Pancreas (tissue), 10 donors: Measurements from ENCODE around the gene FGB. TPM values are rescaled to one million over a fixed set of nuclear protein-coding genes. Genes with fewer than 3 reads are reported as not detected.

Source experiments
- ATAC-seq, 4 donors: fragments of 200-7000 bp; cut with Tn5 transposase; one replicate each; pipeline versions ENCODE4 v1.8.0 to v1.9.1; 2020; ENCODE audit warnings: mild to moderate bottlenecking in 4 of 4, moderate library complexity in 4 of 4
- DNase-seq, 6 donors: peaks; one replicate each; pipeline ENCODE4 v3.0.0-alpha.2; 2020
- FAIRE-seq: peaks from 2 replicates; lab custom pipeline; 2012; peaks lifted over from hg19 to GRCh38; lab: Jason Lieb, UNC
- H3K27ac ChIP-seq, 4 donors: fragments of 200-600 bp; sonication (generic); 1 replicate in 3 of 4; 2 replicates in 1 of 4; pipeline versions ENCODE4 v1.5.0 to v1.8.0; 2020
- H3K27me3 ChIP-seq, 4 donors: fragments of 200-600 bp; one replicate each; pipeline ENCODE4 v1.8.0; 2021
- H3K36me3 ChIP-seq, 3 donors: fragments of 200-600 bp; sonication (generic) in 1 of 3; one replicate each; pipeline versions ENCODE4 v1.5.0 to v1.8.0; 2020 to 2021
- H3K4me1 ChIP-seq, 3 donors: fragments of 200-600 bp; one replicate each; pipeline ENCODE4 v1.8.0; 2021
- H3K4me3 ChIP-seq, 4 donors: fragments of 200-600 bp; sonication (generic) in 2 of 4; one replicate each; pipeline versions ENCODE4 v1.5.0 to v1.8.0; 2020 to 2021
- H3K9me3 ChIP-seq, 4 donors: fragments of 200-600 bp; one replicate each; pipeline ENCODE4 v1.8.0; 2021
- WGBS, 2 donors: extraction: QIAGEN DNeasy Blood & Tissue Kit; methylation state at CpG; one replicate each; pipeline ENCODE4 v1.1.7; 2013; 5-methylcytosine and 5-hydroxymethylcytosine counted together
- intact Hi-C, 3 donors: fragments of 100-400 bp; cut with DNase I; formaldehyde crosslinking; loops; one replicate each; pipeline versions ENCODE4 v1.11.1 to v1.14.2; 2022
- polyA plus RNA-seq, 2 donors: library from polyadenylated mRNA; stranded (reverse); fragments of 200-250 nt; gene quantifications; one replicate each; pipeline ENCODE4 v1.2.3, GENCODE V29; 2013
- total RNA-seq, 6 donors: library from RNA; stranded (reverse); fragmentation: NEBNext Ultra II Directional in 4 of 6; extraction: Animal tissue kit (Norgen Biotek cat#: 25700) in 4 of 6; gene quantifications; one replicate each; pipeline versions ENCODE4 v1.2.1 to v1.2.4, GENCODE V29; 2021 to 2023
- TF ChIP-seq, protein P1 (sequence below), 4 donors: fragments of 200-600 bp; sonication (generic) in 3 of 4; IDR thresholded peaks; one replicate each; pipeline versions ENCODE4 v1.5.0 to v1.8.0; 2021; ENCODE audit warnings: antibody characterized with exemption in 4 of 4
- donor health status: healthy with polysubstance abuse.
- donor health status: DM: no; HTN: no; CAD: no; lungs with moderate emphysema.
- donor health status: DM: no; HTN: no; CAD: no.
- donor health status: control.
- donor health status: control.
- donor health status: Bipolar disorder and iron deficiency.
- donor health status: DM: yes; HTN: yes; CAD: no.
- donor health status: DM: no; HTN: no; CAD: no.
- donor health status: DM: no; HTN: no; CAD: no.
- donor health status: DM: yes; HTN: yes; CAD: no.

The FGB gene
- total RNA-seq, result 1 to 10 TPM in 2 of 6 donors, under 1 TPM in 2, not detected in 2; 0.20 to 6.6 (median 1.5) TPM
- polyA plus RNA-seq, result 1 to 10 TPM in 1 of 2 donors, under 1 TPM in 1; 0.59 to 1.6 TPM

- DNase-seq (no peak), ATAC-seq (no peak), FAIRE-seq (no peak)
- 66 to 71% methylated on average over 2 of the region's 2 CpGs for WGBS, 2 donors
- Histone ChIP-seq H3K36me3 (no peaks in the 10 kb centered on the region), H3K27ac (no peak within 1 kb of the TSS), H3K4me1 (peaks cover 0 to 5% (median 0%) of the 10 kb centered on the region in 3 donors), H3K27me3 (no peaks in the 10 kb centered on the region), H3K4me3 (no peak within 1 kb of the TSS), H3K9me3 (no peaks in the 10 kb centered on the region)
- intact Hi-C loops, result no loop called here
- TF ChIP-seq, protein P1, sequence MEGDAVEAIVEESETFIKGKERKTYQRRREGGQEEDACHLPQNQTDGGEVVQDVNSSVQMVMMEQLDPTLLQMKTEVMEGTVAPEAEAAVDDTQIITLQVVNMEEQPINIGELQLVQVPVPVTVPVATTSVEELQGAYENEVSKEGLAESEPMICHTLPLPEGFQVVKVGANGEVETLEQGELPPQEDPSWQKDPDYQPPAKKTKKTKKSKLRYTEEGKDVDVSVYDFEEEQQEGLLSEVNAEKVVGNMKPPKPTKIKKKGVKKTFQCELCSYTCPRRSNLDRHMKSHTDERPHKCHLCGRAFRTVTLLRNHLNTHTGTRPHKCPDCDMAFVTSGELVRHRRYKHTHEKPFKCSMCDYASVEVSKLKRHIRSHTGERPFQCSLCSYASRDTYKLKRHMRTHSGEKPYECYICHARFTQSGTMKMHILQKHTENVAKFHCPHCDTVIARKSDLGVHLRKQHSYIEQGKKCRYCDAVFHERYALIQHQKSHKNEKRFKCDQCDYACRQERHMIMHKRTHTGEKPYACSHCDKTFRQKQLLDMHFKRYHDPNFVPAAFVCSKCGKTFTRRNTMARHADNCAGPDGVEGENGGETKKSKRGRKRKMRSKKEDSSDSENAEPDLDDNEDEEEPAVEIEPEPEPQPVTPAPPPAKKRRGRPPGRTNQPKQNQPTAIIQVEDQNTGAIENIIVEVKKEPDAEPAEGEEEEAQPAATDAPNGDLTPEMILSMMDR (IDR thresholded peaks at IDR 0.05), result no peak
Observed at GRCh38 chr4:154562697-154563254, at the start of gene FGB. TSS of gene FGB (plus strand) at chr4:154563011. CDS start at chr4:154563019, 8 bp downstream.

DNA sequence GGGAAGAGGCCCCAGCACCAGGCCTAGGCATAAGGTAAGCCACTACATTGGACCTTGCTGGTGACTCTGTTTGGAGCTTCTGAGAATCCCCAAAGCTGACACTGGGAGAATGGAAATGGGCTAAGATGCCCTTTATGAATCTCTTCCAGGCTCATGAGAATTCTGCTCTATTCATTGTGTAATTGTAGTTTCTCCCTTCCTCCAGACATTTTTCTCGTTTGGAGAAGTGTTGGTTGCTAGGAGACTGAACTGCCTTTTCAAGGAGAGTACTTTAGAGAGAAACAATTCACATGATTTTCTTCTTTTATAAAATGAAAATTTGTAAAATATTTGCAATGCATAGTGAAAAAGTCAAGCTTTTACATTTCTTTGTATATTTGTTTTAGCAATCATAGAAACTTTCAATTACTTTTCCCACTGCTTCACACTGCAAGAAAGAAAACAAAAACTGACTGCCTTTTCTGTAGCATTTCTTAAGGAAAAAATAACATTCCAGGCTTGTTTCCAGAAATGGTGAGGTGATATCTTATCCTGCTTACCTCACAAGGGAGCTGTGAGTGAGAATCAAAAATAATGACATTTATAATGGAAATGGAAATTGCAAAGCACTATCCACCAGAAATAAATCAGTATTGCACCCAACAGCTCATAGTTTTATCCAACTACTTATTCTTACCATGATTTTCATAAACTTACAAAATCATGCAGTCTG is 46.3 kb upstream of the FGB start:
- no peak for FAIRE-seq
- Histone ChIP-seq H3K36me3 (no peaks in the 10 kb centered on the region), H3K27ac (no peak overlapping the region), H3K27me3 (no peaks in the 10 kb centered on the region), H3K4me3 (no peak overlapping the region), H3K4me1 (no peaks in the 10 kb centered on the region), H3K9me3 (no peaks in the 10 kb centered on the region)
- ATAC-seq, result no peak
- intact Hi-C loops, result no loop called here
- no peak for DNase-seq
- TF ChIP-seq, protein P1 (IDR thresholded peaks at IDR 0.05), result no peak
- 18 to 38% methylated on average over 1 of the region's 1 CpG for WGBS, 2 donors

- H3K36me3 ChIP-seq, result no peaks in the 10 kb centered on the region
- H3K27ac ChIP-seq, result no peak overlapping the region
- no peaks in the 10 kb centered on the region for H3K9me3 ChIP-seq
- WGBS, 2 donors, result 62 to 70% methylated on average over 4 of the region's 4 CpGs
- H3K4me3 ChIP-seq, result no peak overlapping the region
- TF ChIP-seq, protein P1 (IDR thresholded peaks at IDR 0.05), result no peak
- ATAC-seq (no peak), FAIRE-seq (no peak), DNase-seq (no peak)
- H3K4me1 ChIP-seq, result no peaks in the 10 kb centered on the region
- H3K27me3 ChIP-seq, result peaks cover 0 to 3% (median 0%) of the 10 kb centered on the region in 4 donors
- intact Hi-C loops, result no loop called here
Observed at GRCh38 chr4:154517591-154517990, 45.2 kb upstream of the FGB start.

- Histone ChIP-seq H3K9me3 (no peaks in the 10 kb centered on the region), H3K27ac (no peak overlapping the region), H3K27me3 (peaks cover 0 to 6% (median 0%) of the 10 kb centered on the region in 4 donors), H3K4me1 (no peaks in the 10 kb centered on the region), H3K4me3 (no peak overlapping the region), H3K36me3 (no peaks in the 10 kb centered on the region)
- DNase-seq (no peak), ATAC-seq (no peak), FAIRE-seq (no peak)
- intact Hi-C loops, result no loop called here
- TF ChIP-seq, protein P1 (IDR thresholded peaks at IDR 0.05), result no peak
- 75 to 78% methylated on average over 4 of the region's 4 CpGs for WGBS, 2 donors
Observed at GRCh38 chr4:154519214-154519613, 43.6 kb upstream of the FGB start.

GRCh38 chr4:154521607-154522006 is 41.2 kb upstream of the FGB start:
- DNase-seq (no peak), ATAC-seq (no peak), FAIRE-seq (no peak)
- intact Hi-C loops, result no loop called here
- Histone ChIP-seq H3K9me3 (no peaks in the 10 kb centered on the region), H3K27ac (no peak overlapping the region), H3K36me3 (no peaks in the 10 kb centered on the region), H3K27me3 (peaks cover 0 to 6% (median 0%) of the 10 kb centered on the region in 4 donors), H3K4me3 (no peak overlapping the region), H3K4me1 (no peaks in the 10 kb centered on the region)
- TF ChIP-seq, protein P1 (IDR thresholded peaks at IDR 0.05), result no peak
